Stimulated activated CD8-positive, alpha-beta memory T cell treated with anti-CD3 and anti-CD28 coated beads, Interleukin-12 subunit alpha, Interleukin-12 subunit beta, amount 100 ng/mL, for 24 hours (primary cell): ENCODE results near the gene LARP4B.

Experiments used
- DNase-seq: peaks from one replicate; pipeline ENCODE4 v3.0.0-alpha.2; 2020; ENCODE audit errors: extremely low read depth

LARP4B gene

DNA sequence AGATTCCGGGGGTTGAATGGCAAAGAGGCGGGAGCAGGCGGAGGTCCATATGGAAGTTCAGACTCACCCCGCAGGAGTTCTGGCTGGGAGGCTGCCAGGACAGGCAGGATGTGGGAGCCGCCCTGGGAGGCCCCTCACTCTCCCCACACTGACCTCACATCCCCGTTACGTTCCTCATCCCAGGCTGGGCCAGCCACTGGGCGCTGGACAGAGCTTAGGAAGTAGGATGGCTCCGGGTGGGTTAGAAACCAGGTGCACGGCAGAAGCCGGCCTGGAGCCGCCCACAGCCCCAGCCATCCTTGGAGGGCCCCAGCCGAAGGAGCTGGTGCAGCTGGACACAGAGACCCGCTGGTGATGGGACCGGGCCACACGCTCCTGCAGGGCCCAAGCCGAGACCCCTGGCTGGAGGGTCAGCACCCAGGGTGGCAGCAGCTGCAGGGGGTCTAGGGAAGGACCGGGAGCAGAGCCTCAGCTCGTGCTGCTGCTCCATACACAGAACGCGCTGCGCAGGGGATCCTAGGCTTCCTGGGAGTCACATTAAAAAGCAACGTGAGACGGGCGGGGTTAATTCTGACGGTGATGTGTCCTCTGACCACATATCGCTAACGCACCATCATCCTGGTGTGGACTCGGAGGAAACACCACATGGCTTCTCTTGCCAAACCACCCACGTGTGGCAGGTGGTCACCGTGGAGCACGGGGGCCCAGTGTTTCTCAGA is 143.4 kb downstream of the LARP4B start:
- no peak for DNase-seq

DNA sequence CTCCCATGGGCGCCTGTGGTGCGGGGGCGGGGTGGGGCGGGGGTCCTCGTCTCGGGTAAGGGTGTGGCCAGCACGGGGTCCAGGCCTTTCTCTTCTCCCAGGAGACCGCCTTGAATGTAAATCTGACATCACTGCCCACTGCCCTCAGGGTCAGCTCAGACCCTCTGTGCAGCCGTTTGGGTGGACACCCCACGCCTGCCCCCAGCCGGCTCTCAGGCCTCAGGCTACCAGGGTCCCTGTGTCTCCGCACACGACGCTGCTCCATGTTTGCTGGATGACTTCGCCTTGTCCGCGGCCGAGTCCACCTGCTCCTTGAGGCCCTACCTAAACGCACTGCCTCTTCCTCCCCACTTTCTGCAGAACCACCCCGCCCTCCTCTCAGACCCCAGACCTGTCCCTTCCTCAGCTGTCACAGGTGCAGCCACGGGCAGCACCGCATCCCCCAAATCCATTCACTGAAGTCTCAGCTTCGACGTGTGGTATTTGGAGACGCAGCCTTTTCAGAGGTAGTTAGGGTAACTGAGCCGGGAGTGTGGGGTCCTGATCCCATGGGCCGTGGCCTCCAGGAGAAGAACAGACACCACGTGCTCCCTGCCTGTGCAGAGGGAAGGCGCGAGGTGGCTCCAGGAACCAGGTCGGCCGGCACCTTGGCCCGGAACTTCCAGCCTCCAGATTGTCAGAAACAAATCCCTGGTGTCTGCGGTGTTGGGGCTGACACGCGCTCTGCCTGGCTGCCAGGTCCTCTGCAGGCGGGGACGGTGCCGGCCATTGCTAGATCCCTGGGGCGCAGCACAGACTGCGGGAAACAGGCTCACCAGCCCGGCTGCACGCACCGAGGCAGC is 144.7 kb downstream of the LARP4B start:
- DNase-seq = no peak

DNA sequence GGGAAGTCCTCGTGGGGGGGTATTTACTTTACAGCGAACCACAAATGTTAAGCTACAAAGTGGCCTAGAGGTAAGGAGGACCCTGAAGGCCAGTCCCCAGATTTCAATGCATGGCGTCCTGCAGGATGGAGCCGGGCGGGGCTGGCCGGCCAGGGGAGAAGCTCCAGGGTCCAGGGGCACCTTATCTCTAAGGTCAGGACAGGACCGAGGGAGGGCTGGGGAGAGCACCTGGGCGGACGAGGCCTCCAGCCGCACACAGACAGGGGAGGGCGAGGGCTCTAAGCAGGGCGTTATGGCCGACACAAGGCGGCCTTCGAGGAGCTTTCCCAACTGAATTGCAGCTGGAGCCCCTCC is 145.7 kb downstream of the LARP4B start:
- no peak for DNase-seq

DNA sequence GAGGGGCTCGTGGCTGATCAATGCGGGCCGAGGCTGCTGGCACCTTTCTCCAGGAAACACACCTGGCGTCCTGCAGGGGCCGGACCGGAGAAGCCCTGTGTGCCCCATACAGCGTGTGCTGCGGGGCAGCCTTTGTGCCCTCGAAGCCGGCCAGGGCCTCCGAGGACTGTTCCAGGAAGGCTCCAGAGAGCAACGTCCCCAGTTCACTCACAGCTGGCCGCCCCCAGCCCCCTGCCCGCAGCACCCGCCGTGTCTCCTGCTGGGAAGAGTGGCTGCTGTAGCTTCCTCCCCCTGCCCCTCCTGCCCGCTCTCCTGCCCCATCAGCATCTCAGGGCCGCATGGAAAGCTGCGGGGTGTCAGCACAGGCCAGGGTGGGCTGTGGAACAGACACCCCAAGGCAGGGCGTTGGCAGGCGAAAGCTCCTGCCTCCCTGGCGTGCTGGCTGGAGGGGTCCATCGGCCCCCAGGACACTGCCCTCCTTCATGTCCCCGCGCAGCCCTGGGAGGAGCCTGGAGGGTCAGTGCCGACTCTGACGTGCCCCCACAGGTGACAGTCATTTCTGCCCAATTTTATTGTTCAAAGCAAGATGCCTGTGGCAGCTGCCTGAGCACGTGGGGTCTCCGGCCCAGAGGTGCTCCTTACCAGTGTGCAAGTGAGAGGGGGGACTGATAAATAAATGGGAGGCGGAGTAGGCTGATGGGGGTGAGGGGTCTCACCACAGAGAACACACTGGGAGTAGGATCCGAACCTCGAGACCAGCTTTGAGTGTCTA is 146.2 kb downstream of the LARP4B start:
- DNase-seq = no peak

DNA sequence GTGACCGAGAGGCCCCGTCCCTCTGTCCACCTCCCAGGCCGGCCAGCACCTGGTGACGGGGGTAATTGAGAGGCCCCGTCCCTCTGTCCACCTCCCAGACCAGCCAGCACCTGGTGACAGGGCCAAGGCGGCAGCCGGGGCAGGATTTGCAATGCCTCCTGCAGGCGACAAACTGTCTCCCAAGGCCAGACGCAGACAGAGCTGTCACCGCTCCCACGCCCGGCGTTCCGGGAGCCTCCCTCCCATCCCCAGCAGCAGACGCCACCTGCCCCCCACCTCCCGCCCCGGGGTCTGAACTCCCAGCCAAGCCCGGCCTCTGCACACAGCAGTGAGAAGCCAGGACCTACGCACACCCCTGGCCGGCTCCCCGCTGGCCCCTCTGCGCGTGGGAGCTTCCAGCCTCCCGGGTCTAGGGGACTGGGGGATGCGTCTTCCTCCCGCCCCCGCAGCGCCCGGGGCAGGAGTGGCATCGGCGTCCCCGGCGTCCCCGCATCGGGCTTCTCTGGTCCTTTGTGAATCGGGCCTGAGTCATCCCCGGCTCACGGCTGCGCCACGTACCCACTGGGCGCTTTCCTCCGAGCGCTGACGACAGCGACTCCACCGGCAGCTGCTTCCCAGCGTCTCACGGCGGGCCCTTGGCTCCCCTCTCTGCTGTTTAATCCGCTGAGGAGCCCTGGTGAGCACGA is 147.0 kb downstream of the LARP4B start:
- DNase-seq = peak; percentile 36

DNA sequence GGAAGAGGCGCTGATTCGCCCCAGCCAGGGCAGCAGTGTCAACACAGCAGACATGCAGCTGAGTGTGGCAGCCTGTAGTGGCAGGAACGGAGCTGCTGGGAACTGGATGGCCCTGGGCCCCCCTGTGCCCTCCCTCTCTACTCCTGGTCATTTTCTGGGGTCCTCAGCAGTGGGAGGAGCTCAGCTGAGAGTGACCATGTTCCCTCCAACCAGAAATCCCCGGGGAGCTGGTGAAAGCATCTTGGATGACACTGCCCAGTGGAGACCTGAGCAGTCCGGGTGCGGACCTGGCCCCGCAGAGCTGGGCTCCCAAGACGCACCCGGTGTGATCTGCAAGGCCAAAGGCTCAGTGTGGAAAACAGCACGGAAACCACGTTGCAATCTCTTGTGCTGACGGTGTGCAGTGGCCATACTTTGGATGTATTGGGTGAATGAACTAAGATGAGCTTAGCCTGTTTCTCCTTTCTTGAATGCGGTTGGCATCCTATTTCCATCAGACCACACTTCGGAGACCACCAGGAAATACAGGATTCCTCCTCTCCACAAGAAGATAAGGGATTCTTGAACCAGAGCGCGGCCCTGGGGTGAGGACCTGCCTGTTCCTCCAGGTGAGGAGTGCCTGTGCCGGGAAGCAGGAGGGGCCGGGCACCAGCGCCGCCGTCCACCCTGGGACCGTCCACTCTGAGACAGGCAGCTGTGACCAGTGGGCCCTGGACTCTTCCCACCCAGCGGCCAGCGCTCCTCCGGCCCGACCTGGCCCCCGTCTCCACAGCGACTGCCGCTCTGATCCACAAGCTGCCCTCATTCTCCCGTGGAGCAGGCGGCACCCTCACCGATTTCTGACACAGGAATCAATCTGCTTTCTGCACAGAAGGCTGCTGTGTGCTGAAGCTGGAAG is 148.5 kb downstream of the LARP4B start:
- DNase-seq = no peak

DNA sequence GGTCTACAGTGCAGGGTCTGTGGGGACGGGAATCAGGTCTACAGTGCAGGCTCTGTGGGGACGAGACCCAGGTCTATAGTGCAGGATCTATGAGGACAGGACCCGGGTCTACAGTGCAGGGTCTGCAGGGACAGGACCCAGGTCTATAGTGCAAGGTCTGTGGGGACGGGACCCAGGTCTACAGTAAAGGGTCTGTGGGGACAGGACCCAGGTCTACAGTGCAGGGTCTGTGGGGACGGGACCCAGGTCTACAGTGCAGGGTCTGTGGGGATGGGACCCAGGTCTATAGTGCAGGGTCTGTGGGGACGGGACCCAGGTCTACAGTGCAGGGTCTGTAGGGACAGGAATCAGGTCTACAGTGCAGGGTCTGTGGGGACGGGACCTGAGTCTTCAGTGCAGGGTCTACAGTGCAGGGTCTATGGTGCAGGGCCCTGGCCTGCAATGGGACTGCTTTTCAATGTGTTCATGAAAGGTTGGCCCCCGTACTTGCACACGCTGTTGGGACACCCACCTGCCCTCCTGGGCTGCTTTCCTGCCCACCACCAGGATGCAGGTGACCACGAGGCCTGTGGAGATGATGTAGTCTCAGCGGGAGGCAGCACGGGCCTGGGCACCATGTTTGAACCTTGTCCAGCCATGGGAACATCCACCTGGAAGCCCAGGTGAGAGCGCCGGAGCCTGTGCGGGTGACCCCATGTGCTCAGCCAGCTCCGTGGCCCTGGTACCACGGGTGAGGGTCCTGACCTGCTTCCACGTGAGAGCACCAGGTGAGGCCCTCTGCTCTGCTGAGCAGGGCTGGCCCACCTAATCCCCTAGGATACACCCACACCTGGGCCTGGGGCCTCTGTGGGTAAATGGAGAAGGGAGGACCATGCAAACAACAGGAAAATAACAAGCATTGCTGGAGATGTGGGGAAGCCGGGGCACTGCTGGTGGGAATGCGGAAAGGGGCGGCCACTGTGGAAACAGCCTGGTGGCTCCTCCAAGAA is 150.7 kb downstream of the LARP4B start:
- no peak for DNase-seq

DNA sequence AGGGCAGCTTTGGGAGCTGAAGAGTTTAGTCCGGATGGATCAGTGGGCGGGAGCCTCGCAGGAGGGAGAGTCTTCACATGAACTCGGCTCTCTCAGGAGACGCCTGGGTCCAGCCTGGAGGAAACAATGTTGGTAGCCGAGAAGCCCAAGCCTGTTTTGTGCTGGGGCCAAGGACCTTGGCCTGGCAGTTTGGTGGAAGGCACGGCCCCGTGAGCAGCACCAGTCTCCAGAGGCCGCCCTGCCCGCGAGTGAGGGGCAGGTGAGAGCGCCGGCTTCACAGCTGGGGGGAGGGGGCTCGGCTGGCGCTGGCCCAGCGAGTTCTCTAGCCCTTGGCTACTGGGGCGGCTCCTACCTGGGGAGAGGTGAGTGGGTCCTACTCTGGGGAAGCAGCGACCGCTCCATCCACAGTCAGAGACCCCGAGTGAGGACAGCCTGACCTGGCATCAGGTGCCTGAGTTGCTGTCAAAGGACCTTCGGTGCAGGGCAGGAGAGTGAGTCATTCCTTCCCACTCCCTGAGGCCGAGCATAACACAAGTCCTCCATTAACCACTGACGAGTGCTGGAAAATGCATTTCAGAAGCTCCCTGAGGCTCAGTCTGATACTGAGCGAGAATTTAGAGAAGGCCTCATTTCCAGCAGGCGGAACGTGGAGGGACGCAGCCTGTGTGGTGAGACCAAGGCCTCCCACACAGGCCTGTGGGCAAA is 152.7 kb downstream of the LARP4B start:
- DNase-seq = no peak

DNA sequence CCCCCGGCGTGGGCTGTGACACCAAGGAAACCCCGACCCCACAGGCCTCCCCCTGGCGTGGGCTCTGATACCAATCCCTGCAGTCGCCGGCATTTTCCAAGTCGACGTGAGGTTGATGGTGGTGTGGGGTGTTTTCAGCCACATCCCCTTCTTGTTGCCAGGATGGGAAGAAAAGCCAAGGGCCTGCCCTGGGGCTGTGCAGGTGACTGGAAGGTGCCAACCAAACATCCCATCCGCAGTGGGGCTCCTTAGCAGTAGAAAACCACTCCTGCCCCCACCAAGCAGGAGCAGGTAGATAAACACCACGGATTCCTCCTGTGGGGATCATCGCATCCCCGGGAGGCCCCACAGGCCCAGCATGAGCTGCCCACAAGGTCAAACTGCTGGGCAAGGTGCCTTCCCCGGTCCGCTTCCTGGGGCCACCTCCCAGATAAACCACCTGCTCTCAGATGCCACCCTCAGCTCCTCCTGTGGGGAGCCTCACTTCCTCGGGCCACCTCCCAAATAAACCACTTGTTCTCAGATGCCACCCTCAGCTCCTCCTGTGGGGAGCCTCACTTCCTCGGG is 153.5 kb downstream of the LARP4B start:
- no peak for DNase-seq

DNA sequence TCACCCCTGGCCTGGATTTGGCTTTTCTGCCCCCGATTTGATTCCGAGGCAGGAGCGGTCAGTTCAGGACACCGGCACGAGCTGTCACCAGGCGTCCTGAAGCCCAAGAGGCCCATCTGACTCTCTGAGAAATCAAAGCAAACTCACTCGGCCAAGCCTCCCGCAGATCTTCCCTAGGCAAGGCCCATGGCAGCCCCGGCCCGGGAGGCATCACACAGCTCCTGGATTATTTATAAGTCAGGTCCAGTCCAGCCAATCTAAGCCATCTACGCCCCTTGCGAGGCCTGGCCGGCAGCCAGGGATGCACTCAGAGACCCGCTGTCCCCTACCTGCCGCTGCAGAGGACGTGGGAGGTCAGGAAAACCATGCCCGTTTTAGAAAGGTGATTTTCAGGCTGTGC is 154.7 kb downstream of the LARP4B start:
- no peak for DNase-seq

DNA sequence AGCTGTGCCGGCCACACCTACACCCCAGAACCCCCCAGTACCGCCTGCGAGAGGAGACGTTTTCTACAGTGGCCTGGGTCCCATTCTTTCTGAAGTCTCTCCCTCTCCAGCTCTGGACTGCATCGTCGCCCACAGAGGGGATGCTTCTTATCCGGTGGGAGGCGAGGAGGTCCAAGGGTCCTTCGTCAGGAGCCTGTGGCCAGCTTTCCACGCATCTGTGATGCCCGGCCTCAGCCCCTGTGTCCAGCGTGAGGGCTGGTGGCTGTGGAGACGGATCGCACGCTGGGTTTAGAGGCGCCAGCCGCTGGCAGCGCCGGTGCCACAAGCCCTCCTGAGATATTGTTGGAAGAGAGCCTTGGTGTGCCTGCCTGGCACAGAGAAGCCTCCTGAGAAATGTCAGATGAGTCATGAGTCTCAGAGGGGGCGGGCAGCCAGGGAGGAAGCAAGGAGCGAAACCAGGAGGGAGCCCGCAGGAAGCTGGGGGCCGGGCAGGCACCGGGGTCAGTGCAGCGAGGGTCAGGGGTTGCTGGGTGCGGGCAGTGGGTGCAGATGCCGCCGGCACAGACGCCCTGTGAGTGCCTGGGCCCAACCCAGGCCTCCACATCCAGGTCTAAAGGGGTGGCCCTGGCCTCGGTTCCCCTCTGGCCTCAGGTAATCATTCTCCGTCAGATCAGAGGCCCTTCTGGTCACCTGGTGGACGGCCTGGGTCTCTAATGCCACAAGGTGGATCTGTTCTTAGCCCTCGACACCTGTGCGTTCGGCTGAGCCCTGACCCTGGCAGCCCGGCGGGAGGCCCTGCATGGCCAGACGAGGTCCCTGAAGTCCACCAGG is 156.0 kb downstream of the LARP4B start:
- DNase-seq = no peak

DNA sequence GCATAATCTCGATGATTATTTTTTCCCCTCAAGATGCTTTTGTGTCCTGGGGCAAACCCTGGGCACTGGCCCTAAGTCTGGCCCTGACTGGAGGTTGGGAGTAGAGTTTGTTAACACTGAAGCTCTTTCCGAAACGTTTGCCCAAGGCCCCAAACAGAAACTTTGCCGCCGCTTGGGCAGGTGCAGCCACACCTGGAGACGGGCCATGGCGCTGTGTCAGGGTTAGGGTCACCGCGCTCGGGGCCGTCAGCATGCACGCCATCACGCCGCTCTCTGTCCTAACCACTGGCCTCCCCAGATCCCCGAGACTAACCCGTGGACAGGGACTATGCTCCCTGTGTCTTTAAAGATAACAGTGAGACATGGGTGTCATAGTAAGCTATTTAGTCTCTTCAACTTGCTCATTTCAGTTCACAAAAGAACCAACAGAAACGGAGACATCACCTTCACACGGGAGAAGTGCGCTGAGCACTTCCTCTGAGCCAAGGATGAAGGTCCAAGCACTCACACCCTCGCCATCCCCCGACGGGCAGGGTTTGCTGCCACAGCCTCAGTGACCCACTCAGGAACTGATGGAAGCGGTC is 156.8 kb downstream of the LARP4B start:
- DNase-seq = no peak

DNA sequence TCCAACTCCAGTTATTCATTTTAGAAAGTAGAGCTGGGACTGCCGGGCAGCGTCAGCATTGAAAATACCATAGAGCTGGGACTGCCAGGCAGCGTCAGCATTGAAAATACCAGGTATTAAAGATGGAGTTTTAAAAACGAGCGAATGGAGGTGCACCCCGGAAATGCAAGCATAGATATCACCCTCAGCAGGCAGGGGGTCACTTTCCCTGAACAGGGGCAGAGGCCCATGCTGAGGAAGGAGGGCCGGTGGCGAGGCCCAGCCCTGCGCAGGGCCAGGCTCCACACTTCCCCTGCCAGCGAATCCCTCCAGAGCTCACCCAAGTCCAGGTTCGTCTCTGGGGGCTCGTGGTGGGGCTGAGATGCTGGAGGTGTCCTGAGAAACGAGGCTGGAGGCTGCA is 157.3 kb downstream of the LARP4B start:
- no peak for DNase-seq

DNA sequence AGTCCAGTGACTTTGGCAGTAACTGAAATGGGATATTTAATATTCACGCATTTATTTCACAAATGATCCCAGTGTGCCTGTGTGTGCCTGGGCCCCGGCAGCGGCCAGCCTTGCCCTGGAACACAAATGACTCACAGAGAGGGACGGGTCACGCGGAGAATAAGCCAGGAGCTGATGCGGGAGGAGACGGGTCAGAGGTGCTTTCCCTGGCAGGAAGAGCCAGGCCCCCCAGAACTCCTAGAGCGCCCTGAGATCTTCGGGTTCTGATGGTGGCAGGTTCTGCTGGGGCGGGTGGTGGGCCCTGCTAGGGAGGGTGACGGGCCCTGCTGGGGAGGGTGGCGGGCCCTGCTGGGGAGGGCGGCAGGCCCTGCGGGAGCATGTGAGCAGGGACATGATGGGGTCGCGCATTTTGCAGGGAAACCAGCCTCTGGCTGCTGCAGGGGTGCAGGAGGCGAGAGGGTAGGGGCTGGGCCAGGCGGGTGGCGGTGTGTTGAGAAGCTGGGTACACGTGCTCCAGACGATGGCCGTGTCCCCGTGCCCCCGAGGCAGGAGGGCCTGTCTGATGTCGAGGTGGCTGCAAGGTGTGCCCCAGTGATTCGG is 157.8 kb downstream of the LARP4B start:
- no peak for DNase-seq

DNA sequence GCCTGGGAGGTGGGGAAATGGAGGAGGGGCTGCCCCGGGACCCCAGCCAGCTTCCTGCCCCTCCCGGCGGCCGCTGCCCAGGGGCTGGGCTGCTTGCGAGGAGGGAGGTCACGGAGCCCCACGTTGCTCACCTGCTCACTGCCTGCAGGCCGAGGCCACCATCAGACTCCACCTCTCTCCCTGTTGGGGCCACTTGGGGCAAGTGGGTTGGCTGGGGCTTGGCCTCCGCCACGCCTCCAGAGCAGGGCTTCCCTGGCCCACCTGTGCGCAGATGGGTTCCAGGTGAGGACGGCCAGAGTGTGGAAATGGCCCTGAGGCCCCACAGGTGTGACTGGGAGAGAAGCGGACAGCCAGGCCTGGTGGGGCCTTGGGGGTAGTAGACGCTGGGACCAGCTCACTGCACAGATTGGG is 159.3 kb downstream of the LARP4B start:
- DNase-seq = no peak

DNA sequence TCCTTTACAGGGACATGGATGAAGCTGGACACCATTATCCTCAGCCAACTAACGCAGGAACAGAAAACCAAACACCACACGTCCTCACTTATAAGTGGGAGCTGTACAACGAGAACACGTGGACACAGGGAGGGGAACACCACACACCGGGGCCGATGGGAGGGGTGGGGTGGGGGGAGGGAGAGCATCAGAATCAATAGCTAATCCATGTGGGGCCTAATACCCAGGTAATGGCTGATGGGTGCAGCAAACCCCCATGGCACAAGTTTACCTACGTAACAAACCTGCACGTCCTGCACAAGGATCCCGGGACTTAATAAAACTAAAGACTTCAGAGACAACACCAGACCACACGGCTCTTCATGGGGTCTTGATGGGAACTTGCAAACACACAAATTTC is 159.9 kb downstream of the LARP4B start:
- no peak for DNase-seq

DNA sequence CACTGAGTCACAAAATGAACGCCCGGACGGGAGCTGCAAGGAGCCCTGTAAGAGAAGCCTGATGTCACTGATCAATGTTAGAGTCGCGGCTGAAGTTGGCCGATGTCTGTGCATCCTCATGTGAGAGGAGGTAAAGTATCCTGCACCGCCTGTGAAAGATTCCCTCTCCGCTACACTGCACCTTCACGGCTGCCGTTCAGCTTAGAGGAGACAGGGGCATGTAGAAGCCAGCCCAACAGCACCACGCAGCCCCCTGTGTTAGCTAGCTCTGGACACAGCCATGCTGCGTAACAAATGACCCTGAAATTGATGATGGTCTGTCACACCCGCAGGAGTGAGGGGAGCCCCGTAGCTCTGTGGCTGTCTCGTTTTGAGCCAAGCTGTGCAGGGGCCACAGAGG is 160.5 kb downstream of the LARP4B start:
- no peak for DNase-seq
